ENCODE results near the gene SAP30L. TPM values are rescaled to one million over a fixed set of nuclear protein-coding genes. Genes with fewer than 3 reads are reported as not detected.

The SAP30L gene
- total RNA-seq, 1 donor from 2014 or later = 23.9 TPM

DNA sequence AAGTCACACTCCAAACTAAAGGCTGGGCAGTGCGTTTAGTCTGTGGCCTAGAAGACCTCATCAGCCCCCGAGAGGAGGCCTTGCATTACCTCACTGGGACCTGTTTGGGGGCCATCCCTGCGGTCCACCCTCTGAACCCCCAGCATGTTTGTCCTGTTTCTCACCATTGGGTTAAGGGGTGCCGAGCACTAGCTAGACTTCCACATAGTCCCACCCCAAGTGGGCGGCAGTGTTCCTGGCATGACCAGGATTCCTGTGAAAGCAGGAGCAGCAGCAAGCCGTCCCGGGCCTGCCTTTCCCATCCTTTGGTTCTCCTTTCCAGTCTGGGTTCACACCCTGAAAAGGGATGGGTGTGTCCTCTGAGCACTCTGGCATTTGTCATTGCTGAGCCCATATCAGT, 26.6 kb upstream of the SAP30L start:
- DNase-seq (ENCODE audit: low read depth) = no peak

DNA sequence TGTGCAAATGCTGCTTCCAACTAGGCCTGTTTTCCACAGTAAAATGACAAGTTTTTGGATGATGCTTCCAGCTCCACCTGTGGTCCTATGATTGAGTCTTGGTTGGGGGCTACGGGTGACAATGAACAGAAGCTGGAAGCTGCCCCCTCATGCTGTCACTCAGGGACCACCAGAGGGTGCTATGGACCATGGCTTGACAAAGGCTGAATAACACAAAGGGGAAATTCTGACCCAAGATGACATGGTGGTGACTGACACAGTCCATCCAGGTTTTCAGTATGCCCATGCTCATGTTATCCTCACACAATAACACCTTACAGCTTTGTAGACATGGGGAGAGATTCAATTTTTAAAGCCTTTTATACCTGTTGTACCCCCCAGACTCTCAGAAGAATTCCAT, 23.9 kb upstream of the SAP30L start:
- DNase-seq (ENCODE audit: low read depth) = no peak

DNA sequence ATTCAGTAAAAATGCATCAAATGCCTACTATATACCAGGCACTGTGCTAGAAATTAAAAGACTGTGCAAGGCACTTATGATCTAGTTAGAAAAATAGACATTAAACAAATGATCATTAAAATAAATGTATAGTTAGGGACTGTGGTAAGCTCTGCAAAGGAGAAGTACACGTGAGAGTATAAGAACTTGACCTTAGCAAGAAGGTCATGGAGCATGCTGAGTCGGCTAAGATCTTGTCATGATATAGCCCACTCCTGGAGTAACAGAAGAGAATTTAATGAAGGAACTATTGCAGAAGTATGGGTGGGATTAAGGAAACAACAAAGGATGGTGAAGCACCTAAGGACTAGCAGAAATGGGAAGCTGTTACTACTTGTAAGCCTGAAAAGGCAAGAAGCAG, 23.5 kb upstream of the SAP30L start:
- DNase-seq (ENCODE audit: low read depth) = no peak

DNA sequence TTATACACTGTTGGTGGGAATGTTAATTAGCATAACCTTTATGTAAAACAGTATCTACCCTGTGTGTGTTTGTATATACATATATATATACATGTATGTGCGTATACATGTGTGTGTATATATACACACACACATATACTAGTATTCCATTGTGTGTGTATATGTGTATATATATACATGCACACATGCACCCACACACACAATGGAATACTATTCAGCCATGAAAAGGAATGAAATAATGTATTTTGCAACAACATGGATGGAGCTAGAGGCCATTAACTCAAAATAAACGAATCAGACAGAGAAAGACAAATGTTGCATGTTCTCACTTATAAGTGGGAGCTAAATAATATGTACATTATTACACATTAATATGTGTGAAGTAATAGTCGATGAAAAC, 17.6 kb upstream of the SAP30L start:
- no peak for DNase-seq (ENCODE audit: low read depth)

DNA sequence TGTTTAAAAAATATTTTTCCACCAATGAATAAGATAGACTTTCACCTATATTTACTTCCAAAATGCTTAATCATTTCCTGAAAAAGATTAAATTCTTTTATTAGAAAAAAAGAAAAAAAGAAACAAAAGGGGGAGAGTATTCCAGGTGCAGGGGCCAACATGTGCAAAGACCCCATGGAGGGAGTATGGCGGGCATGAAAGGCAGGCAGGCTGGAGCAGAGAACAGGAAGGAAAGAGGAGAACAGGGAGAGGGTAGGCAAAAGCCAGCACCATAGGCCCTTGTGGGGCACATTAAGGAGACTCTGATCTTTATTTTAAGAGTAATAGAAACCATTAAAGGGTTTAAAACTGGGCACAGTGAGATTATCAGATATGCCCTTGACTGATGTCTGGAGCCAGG, 16.5 kb upstream of the SAP30L start:
- DNase-seq (ENCODE audit: low read depth) = no peak

DNA sequence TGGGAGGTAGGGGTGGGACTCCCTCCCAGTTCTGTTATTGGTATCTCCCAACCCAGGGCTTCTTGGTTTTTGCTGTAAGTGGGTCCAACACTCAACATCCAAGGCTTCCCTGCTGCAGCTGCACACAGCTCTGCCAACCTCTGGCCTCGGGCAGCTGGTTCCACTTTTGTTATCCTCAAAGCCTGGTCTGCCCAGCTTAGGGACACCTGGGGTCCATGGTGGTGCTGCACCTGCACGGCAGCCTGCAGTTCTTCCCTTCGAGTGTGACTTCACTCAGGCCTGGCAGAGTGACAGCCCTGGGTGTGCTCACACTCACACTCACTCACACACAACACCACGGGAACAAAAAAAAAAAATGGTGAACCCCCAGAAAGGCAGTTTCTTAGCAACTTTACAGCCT, 15.3 kb upstream of the SAP30L start:
- DNase-seq (ENCODE audit: low read depth) = no peak

DNA sequence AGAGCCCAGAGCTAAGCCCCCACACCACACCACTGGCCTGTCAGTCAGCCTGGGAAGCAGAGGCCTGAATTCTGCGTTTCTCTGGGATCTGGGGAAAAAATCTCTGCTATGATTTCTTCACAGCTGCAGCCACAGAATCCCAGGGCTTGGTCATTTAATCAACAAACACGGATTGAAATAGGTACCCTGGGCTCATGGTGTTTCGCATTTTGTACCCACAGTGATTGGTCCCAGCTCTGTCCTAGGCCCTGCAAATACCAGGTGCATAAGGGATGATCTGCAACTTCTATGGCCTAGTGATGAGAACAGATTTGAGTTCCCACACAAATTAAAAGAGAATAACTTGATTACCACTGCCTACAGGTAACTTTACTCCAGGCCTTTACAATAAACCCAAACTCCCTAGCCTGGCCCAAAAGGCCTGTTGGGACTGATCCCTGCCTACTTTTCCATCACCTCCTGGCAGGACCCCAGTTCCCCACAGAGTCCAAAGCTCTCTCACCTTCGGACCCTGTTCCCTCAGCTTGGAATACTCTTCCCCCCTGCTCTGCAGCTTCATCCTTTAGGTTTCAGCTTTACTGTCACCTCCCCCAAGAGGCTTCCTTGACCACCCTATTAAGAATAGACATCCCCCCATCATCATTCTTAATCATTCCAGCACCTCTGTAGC, 14.7 kb upstream of the SAP30L start:
- no peak for DNase-seq (ENCODE audit: low read depth)

DNA sequence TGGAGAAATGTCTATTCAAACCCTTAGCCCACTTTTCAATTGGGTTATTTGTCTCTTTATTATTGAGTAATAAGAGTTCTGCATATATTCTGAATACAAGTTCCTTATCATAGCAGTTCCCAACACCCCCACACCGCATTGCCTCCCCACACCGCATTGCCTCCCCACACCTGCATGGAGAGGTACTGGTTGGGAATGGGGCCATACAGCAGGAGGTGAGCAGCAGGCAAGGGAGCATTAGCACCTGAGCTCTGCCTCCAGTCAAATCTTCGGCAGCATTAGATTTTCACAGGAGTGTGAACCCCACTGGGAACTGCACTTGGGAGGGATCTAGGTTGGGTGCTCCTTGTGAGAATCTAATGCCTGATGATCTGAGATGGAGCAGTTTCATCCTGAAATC, 10.6 kb upstream of the SAP30L start:
- DNase-seq (ENCODE audit: low read depth) = no peak

DNA sequence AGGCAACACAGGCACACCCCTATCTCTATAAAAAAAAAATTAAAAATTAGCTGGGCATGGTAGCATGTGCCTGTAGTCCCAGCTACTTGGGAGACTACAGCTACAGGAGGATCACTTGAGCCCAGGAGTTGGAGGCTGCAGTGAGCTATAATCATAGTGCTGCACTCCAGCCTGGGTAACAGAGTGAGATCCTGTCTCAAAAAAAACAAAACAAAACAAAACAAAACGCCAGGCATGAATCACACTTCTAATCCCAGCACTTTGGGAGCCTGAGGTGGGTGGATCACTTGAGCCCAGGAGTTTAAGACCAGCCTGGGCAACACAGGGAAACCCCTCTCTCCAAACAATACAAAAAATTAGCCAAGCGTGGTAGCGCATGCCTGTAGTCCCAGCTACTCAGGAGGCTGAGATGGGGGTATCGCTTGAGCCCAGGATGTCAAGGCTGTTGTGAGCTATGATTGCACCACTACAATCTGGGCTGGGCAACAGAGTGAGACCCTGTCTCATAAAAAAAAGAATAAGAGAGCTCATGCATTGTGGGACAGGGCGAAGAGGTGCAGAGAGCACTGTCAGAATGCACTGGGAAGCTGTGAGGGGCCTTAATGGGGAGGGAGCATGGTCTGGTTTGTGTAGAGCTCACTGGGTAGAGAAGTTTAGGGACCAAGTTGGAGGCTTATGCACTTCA, 8.4 kb upstream of the SAP30L start:
- peak; percentile 42 for DNase-seq (ENCODE audit: low read depth)

DNA sequence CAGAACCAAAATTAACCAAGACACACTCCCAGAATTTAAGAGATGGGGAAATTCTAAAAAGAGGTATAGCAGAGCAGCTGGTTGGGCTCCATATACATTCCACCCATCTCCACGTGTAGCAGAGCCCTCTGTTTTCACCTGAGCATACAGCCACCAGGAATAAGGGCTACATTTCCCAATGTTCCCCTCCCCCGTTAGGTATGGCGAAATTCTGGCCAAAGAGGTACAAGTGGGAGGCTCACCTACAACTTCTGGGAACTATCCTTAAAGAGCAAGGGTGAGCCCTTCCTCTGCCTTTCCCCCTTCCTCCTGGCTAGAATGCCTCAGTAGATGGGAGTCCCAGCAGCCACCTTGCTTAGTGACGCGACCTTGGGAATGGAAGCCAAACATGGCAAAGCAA, 5.3 kb upstream of the SAP30L start:
- DNase-seq (ENCODE audit: low read depth) = no peak

DNA sequence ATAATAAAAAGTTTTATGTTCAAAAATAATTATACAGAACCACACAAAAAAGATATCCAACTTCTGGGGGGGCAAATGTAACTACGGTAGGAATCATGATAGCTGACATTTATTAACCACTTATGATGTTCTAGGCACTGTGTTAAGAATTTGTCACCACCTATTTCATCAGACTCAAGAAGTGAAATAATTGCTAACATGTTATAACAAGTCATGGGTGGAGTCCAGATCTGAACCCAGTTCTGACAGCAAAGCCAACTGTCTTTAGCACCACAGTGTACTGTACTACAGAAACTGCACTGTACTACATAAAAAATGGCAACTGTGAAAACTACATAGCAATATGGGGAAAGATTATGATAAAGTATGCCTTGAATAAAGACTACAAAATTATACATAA, 3.0 kb upstream of the SAP30L start:
- no peak for DNase-seq (ENCODE audit: low read depth)

DNA sequence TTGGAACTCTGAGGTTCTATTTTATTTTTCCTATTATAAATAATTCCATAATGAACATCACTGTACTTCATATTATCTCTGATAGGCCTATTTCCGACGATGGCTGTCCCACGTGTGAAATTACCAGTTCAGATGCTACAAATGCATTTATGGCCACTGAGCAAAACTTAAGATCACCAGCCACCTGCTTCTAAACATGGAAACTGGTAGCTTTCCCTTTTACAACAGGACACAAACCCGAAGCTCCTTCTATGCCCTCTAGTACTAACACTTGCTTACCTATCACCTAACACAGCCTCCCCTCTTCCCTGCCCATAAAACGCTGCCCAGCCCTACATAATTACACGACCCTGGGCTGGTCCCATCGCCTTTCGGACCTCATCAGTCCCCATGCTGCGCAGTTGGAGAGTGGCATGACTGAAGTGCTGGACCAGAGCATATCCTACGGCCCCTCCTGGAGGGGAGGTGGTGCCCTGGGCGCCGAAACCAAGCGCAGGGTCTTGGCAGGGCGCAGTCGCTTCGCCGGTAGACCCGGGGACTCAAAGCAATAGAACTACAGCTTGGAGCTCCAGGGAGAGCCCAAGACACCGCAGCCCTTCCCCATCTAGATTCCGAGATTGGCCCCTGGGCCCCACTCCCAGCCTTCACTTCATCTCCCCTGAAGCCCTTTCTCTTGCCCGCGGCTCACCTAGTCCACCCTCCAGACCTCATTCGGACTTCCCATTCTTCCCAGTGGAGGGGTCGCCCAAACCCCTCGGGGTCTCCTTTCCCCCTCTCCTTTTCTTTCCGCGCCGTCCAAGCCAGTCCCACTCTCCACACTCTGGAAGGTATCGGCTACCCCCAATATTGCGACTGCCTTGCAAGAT, 1.0 kb upstream of the SAP30L start:
- DNase-seq (ENCODE audit: low read depth) = no peak

DNA sequence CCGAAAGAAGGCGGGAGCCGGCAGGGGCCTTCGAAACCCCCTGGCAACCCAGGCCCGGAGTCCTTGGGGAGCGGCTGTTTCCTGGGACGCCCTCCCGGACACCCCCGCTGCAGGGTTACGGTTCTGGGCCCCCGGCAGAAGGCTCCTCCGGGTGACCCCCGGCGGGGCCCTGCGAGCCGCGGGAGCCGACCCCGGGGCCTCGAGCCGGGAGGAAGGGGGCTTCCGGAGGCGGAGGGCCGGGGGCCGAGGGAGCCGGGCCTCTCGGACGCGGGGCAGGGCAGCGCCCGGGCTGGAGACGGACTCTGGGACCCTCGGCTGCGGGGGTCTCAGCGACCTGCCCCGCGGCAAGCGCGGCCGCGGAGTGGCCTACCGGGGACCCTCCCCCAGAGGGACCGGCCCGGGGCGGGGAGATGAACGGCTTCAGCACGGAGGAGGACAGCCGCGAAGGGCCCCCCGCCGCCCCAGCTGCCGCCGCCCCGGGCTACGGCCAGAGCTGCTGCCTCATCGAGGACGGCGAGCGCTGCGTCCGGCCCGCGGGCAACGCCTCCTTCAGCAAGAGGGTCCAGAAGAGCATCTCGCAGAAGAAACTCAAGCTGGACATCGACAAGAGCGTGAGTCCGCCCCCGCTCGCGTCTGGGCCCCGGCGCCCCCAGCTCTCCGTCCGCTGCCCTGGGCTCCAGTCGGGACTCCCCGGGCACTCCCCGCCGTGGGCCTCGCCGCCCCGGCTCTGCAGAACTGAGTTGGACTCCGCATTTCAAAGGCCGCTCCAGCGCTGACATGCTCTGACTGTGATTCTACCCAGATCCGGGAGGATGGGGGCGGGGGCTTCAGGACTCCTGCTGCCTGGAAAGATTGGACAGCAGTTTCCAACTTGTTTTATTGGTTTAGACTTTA, 645 bp downstream of the SAP30L start:
- DNase-seq (ENCODE audit: low read depth) = peak; percentile 49

DNA sequence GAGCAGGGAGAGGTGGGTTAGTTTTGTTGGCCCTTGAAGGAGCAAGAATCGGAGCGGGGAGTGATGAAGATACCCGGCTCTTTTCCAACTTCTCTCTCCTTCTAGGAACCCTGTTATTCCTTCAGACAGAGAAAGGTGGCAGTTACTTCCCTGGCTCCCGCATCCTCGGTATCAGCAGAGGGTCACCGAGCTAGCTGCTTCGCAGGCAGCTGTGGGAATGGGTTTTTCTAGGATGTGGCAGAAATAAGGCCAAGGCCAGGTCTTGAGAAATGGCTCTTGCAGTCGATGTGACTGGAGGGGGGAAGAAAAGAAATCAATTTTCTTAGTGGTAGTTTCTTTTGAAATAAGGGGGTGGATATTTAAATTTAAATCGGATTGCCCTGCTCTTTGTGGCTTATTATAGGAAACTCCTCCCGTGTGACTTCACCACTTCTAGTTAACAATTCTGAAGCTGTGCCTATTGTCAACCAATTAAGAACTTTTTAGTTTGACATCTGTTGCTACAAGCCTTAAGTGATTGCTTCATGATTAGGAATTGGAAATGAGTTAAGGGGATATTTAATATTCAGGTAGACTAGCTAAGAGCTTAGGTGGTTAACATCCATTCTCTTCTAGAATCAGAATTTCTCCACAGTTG, 1.4 kb downstream of the SAP30L start:
- no peak for DNase-seq (ENCODE audit: low read depth)

DNA sequence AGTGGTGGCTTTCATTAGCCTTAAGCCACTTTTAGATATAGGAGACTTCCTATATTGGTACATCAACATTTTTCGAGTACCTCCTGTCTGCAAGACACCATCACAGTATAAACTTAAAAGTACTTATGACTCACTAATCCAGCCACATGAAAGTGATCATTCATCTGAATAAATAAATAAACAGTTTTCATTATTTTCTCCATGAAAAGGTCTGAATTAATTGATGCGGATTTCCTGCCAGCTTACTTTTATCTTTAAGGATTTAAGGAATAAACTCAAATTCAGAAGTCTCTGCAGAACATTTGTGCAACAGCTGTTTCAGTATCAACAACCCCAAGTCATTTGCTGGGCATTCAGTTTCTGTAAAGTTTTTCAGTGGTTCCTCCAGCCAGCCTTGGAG, 4.0 kb downstream of the SAP30L start:
- DNase-seq (ENCODE audit: low read depth) = no peak

DNA sequence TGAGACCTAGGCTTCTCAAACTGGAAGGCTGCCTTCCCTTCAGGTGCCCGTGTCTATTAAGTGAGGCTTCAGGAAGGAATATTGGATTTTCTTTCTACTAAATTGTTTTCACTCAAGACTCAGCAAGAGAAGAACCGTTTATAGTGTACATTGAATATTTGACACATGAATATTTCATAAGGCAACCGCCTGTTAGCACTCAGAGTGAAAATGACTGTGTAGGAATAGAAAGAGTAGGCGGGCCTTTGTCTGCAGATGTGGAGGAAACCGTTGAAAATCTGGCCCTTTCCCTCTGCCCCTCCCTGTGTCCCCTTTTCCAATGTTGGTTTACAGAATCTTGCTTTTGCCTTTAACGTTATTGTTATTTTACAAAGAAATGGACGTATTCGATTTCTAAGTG, 6.2 kb downstream of the SAP30L start:
- no peak for DNase-seq (ENCODE audit: low read depth)

DNA sequence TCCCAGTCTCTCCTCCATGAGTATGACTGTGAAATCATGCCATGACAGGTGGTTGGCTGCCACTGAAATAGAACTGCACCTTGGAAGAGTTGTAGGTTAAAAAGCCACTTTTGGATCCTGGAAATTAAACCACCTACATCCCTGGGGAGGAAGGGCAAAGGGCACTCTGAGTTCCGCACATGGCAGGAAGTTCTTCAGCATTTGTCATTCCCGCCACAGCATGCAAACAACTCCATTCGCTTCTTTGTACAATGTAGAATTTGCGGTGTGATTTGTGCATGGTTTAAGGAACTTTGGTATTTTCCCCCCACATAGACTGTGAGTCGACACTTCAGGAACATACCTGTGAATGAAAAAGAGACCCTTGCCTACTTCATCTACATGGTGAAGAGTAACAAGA, 9.8 kb downstream of the SAP30L start:
- no peak for DNase-seq (ENCODE audit: low read depth)

DNA sequence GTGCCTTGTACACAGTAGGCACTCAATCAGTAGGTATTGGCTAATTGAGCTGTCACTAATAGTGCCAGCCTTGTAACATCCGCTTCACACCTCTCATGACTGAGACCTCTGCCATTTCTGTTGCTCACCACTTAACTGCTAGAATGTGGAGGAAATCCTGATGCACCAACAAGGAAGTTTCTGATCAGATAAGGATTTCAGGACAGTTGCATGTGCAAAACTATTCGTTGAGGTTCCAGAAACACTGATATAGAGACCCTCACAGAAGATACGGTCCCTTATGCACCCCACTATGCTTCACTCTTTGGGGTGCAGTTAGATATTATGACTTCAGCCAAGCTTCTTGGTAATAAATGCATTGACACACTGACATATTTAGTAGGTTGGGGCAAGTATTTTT, 10.7 kb downstream of the SAP30L start:
- DNase-seq (ENCODE audit: low read depth) = no peak

DNA sequence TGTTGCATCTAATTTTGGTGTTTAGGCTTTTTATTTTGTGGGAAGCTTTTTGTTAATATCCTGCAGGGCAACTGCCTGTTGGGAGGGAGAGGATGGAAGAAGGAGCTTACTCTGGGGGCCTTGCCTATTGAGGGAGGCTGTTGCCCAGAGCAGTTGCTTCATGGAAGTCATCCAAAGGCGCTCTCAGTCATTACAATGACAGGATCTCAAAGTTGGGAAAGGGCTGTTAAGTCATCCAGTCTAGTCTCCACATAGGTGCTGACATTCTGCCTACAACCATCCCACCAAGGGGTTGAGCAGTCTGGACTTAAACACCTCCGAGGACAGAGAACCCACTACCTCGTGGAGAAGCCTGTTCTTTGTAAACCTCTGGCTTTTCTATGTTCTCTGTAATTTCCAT, 13.2 kb downstream of the SAP30L start:
- DNase-seq (ENCODE audit: low read depth) = no peak

DNA sequence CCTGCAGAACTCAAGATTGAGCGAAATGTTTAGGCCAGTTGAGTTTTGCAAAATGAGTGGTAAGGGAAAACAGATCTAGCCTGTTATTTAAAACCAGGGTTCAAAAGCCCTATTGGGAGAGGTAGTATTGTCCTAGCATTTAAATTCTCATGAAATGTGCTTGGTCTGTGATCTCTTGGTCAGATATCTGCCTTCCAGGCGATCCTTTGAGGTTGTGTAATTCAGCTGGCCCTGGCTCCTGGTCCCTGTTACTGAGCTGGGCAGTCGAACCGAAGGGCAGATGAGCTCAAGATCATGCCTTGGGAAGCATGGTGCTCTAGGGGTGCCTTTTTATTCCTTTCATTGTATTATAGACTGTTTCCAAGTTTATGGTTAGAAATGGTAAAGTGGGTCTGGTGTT, 14.4 kb downstream of the SAP30L start:
- DNase-seq (ENCODE audit: low read depth) = no peak

DNA sequence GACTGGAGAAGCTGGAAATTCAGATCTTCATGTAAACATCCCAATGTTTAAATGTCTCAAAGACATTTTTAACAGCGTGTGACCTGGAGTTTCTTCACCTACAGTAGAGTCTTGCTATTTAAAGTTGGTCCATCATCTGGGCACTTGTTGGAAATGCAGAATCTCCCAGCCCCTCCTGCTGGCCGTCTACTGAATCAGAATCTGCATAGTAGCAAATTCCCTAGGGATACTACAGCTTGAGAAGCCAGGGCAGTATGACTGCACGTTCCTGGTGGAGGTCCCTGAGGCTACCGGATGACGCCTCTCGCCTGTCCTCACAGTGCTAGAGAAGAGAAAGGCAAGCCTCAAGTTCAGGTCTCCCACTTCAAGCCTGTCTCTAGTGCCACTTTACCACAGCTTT, 15.7 kb downstream of the SAP30L start:
- DNase-seq (ENCODE audit: low read depth) = no peak
